Limb (tissue), 2 donors: ENCODE measurements around the gene DGKD.
"Not testable (repeated sequence)": the region's sequence is repeated elsewhere in the genome, so short reads cannot be mapped to it uniquely, and the experiment has no call there.

Source experiments
- DNase-seq, 2 donors: peaks; one replicate each; pipeline ENCODE4 v3.0.0-alpha.2; 2016; ENCODE audit errors: extremely low spot score in 2 of 2

The DGKD gene

DNA sequence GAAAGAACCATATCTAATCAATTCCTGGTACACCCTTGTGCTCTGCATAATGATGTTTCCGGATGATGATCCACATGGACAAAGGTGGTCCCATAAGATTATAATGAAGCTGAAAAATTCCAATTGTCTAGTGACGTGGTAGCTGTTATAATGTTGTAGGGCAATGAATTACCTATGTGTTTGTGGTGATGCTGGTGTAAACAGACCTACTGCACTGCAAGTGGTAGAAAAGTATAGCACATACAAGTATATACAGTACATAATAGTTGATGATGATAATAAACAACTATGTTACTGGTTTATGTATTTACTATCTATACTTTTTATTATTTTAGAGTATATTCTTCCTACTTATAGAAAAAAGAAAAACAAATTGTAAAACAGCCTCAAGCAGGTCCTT is 8.4 kb downstream of the DGKD start:
- no peak for DNase-seq

- DNase-seq = no peak
Measured at GRCh38 chr2:233363744-233364235, 9.5 kb downstream of the DGKD start.

DNA sequence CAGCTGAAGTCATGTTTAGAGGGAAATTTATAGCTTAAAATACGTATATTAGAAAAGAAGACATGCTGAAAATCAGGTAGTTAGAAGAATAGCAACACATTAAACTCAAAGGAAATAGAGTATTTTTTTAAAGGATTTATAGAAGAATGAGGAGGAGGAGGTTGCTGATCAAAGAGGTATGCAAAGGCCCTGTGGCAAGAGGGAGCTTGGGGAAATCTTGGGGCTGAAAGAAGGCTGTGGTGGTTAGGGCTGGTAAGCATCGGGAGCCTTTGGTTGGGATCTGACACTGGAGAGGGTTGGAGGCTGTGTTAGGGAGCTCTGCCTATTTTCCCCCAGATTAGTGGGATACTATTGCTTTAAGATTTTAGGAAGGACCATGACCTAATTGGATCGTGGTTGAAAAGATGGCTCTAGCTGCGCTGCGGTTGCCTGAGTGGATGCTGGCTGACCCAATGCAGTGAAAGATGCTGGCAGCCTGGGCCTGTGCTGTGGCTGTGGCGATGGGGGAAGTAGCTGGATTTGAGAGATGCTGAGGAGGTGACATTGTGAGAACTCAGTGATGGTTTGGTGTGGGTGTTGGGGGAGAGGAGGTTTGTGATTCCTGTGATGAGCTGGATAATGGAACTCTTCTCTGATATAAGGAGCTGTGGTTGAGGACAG is 11.7 kb downstream of the DGKD start:
- no peak for DNase-seq

- no peak for DNase-seq
Measured at GRCh38 chr2:233367586-233367985, 13.3 kb downstream of the DGKD start.

- no peak for DNase-seq
Measured at GRCh38 chr2:233368756-233369155, 14.5 kb downstream of the DGKD start.

- DNase-seq = no peak
Measured at GRCh38 chr2:233369462-233369861, 15.2 kb downstream of the DGKD start.

GRCh38 chr2:233369897-233370685 is 15.8 kb downstream of the DGKD start:
- no peak for DNase-seq

DNA sequence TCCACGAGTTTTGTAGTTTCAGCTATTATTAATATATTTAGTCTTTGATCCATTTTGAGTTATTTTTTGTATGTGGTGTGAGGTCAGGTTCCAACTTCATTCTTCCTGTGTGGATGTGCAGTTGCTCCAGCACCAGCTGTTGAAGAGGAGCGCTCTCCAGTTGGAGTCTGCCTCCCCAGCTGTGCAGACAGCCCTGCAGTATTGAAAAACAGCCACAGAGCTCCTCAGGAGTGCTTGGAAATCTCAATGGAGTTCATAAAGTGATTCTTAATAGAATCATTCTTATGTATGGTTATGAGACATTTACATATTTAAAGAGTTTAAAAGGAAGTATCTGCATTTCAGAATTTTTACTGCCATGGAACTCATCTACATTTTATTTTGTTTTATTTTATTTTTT is 17.3 kb downstream of the DGKD start:
- peak in 1 of 2 donors; percentile 51 for DNase-seq

DNA sequence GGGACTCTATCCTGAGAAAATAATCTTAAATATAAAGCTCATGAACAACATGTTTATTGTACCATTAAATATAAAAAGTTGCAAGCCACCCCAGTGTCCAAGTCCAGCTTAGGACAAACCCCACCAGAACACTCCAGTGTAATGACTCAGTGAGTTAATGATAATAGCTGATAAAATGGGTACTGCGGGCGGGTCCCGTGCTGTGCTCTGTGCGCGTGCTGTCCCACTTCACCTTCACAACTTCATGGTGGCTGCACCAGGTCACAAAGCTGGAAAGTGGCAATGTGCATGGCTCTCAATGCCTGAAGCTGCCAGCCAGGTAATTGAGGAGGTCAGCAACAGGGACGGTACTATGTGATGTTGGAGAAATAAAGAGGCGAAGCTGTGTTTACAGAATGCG is 18.6 kb downstream of the DGKD start:
- no peak for DNase-seq

- DNase-seq = no peak
Measured at GRCh38 chr2:233373316-233373715, 19.0 kb downstream of the DGKD start.

DNA sequence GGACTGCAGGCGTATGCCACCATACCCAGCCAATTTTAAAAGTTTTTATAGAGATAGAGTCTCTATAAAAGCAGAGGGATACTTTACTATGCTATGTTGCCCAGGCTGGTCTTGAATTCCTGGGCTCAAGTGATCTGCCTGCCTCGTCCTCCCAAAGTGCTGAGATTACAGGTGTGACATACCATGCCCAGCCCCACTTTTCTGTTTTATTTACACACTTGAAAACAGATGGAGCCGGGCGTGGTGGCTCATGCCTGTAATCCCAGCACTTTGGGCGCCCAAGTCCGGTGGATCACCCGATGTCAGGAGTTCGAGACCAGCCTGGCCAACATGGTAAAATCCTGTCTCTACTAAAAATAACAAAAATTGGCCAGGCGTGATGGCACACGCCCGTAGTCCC is 20.5 kb downstream of the DGKD start:
- DNase-seq = not testable (repeated sequence)

DNA sequence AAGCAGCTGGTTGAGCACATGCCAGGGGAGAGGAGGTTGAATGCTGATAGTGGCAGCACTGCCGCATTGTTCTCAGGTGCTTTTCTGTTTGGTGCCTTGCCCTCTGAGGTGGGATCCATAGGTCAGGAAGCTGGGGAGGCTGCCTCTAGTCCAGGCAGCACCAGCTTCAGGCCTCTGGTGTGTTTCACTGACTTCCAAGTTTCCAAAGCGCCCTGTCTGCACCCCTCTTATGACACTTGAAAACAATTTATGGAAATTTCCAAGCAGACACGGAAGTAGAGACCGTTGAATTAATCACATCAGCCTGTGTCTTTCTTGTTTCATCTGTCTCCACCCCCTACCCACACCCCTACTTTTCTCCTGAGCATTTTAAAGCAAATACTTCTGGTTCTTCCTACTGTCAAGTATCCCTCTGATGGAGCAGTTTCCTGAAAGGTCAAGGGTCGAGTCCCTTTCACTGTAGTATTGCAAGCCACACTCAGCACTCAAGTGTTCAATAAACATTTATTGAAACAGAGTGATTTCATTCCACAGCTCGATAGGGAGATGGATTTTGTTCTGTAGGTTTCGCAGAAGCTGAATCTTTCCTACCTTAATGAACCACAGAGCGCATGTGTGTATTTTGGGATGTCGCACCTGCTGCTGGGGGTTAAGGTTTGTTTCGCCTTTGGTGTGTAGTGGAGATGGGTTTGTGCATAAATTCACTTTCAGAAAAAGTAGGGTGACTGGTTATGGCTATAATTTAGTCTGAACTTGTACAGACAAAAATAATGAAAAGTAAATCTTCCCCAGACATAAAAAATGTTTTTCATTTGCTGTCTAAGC is 21.4 kb downstream of the DGKD start:
- no peak for DNase-seq

DNA sequence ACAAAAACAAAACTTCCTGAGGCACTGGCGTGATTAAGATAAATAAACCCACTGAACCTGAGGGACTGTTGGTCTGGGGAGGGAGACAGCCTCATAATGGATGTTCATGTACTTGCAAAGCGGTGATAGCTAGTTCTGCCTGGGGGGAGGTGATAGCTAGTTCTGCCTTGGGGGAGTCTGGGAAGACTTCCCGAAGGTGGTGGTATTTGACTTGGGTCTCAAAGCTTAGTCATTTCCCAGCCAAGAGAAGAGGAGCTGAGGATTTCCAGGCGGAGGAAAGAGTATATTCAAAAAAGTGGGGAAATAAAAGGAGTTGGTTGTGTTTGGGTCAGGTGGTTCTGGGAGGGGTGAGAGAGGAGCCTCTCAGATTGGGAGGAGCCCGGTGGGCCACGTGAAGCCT is 24.7 kb downstream of the DGKD start:
- DNase-seq = no peak

GRCh38 chr2:233379441-233379840 is 25.1 kb downstream of the DGKD start:
- DNase-seq = no peak

- no peak for DNase-seq
Measured at GRCh38 chr2:233380132-233380895, 26.0 kb downstream of the DGKD start.

DNA sequence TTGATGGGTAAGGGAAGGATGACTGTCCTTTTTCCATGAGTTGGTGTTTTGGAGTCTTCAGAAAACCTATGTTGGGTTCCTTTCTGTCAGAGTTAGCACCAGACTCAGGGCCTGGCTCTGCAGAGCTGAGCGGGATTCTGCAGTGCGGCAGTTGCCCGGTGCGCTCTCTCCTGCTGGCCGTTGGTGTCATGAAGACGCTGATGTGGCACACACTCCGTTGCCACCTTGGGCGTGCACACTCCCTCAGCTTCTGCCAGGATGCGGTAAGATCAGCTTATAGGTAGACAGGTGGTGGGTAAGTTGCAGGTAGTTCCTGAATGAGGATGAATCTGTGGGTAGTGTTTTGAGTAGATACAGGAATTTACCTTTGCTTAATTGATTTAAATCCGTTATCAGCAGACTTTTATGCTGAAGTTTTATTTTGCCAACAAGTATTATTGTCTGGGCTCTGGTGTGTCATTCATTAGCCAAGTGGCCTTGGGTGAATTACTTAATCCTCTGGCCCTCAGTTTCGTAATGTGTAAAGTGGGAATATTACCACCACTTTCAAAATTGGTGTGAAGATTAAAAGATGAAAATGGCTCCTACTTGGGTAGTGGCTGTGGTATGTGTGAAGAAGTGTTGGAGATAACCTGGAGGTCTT is 26.8 kb downstream of the DGKD start:
- no peak for DNase-seq

DNA sequence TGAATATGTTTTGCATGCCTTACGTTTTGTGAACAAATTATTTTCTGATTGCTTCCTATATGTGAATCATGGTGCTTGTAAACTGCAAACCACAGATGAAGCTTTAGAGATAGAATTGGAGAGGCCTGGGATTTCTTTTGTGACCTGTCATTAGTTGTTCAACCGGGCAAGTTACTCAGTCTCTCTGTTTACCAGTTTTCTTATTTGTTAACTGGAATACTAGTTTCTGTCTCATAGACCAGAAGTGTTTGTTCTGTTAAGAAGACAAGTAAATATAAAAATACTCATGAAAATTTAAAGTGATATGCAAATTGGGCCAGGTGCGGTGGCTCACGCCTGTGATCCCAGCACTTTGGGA is 27.3 kb downstream of the DGKD start:
- no peak for DNase-seq

DNA sequence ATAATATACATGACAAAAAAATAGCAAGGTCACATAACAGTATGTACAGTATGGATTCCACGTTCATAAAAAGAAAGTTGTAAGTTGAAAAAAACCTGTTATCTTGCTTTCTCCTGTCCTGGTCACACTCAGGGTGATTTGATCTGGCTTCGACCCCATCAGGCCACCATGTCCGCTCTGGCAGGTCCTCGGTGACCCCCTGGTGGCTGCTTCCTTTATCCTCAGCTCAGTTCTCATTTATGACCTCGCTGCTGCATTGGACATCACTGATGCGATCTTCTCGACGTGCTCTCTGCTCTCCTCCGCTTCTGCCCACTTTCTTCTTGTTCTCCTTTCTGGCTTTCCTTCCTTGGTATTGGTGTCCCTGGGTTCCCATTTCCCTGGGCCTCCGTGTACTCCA is 29.7 kb downstream of the DGKD start:
- no peak for DNase-seq

- no peak for DNase-seq
Measured at GRCh38 chr2:233384811-233385488, 30.7 kb downstream of the DGKD start.

GRCh38 chr2:233385489-233386044 is 31.3 kb downstream of the DGKD start:
- peak in 1 of 2 donors; percentile 40 for DNase-seq
